Ureter (tissue), 1 donor: ENCODE data around the gene ANKRD27. TPM values are rescaled to one million over a fixed set of nuclear protein-coding genes. Genes with fewer than 3 reads are reported as not detected.
"Not testable (repeated sequence)": the region's sequence is repeated elsewhere in the genome, so short reads cannot be mapped to it uniquely, and the experiment has no call there.

ENCODE experiments used
- DNase-seq: peaks from one replicate; pipeline ENCODE4 v3.0.0-alpha.2; 2020; ENCODE audit warnings: low spot score
- total RNA-seq: library from RNA; stranded (reverse); gene quantifications from one replicate; pipeline ENCODE4 v1.2.4, GENCODE V29; 2023
- donor health status: DM: yes; HTN: yes; CAD: no.

ANKRD27 gene
- total RNA-seq, 1 donor from 2014 or later: 53.7 TPM

DNA sequence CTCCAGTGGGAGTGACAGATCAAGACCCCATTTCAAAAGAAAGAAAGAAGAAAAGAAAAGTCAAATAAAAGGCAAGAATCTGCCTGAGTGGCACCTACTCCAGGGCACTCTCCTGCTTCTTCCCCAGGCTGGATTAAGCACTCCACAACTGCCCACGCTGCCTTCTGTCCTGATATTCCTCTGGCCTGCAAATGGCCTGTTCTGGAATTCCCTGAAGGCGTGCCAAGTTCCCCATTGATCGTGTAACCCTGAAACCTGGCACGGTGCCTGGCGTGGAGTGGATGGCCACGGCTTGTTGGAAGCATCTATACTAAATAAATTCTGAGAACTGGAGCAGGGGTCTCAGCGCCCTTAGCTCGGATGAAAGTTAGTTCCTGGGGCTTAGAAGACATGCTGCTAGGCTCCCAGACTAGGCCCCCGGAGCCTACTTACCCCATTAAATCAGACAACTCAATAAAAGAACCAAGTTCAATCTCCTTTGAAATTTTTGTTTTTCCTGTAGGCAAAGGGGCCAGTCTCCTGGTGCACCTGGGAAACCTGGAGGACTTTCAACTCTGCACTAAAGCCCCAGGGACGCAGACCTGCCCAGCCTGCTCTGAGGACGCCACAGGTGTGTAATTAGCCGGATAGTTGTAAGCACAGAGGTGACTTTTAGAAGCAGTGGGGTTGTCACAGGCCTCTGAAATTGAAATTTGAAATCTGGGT, 21.9 kb downstream of the ANKRD27 start:
- DNase-seq: peak; percentile 75

GRCh38 chr19:32652331-32652730, 22.6 kb downstream of the ANKRD27 start:
- not testable (repeated sequence) for DNase-seq

DNA sequence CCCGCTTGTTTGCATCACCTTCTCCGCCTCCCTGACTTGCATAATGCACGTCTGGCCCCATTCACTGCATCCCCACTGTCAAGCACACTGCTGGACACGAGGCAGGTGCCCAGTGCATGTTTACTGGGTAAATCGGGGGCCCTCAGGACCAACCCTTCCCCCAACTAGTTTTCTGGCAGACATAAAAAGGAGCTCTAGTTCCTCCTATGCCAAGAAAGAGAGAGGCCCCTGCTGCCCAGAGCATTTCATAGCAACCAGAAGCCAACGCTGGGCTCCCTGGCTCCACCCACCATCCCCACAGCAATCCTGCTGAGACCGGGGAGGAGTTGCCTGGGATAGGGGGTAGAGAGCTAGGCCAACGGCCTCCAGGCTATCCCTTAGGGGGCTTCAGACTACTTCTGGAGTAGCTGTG, 23.2 kb downstream of the ANKRD27 start:
- no peak for DNase-seq

- DNase-seq: no peak
Measured at GRCh38 chr19:32650671-32651070, 24.3 kb downstream of the ANKRD27 start.

DNA sequence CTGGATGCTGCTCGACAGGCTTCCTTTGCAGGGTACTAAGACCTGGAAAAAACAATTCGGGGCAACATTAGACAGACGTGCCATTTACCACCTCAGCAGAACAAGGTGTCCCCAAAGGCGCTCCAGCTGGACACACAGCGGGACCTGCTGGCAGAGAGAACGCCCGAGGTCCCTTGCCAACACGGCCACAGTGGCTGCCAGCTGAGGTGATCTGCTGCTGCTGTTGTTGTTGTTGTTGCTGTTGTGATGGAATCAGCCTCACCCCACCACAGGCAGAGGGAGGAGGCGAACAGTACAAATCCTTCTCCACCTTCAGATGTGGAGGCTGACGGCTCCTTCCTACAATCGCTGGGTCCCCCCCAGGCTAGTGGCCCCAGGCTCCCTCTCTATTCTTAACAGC, 25.2 kb downstream of the ANKRD27 start:
- no peak for DNase-seq

DNA sequence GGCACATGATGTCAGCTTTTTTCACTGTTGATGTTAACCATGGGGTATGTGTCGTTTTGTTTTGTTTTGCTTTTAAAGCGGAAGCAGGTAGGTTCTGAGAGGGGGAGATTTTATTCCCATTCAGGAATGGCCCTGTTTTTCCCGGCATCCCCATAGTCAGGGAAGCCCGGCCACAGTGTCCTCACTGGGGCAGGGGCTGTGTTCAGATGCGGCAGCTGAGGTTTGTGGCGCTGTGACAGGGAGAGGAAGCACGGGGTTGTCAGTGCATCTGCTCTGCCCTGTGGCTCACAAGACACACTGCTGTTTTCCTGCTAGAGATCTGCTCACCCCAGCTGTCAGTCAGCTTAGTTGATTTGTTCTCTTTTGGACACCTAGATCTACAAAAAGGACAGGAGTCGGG, 27.6 kb downstream of the ANKRD27 start:
- no peak for DNase-seq

GRCh38 chr19:32646556-32646955, 28.4 kb downstream of the ANKRD27 start:
- no peak for DNase-seq

DNA sequence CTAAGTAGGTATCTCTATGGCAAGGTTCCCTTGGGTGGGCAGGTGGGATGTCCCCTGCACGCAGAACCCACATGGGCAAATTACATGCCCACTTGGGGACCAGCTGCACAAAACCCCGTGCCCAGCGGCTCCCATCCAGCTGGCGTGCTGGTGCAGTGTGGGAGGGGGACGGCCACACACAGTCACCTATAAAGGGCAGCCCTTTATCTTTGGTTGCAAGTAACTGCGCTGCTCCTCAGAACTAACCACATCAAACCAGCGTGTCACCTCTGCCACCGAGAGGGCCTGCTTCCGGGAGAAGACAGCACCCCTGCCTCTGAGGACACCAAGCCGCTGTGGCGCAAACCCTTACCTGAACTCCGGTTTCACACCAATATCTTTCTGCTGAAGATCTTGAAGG, 32.2 kb downstream of the ANKRD27 start:
- DNase-seq: no peak

- DNase-seq: no peak
Measured at GRCh38 chr19:32638625-32639024, 36.4 kb downstream of the ANKRD27 start.

DNA sequence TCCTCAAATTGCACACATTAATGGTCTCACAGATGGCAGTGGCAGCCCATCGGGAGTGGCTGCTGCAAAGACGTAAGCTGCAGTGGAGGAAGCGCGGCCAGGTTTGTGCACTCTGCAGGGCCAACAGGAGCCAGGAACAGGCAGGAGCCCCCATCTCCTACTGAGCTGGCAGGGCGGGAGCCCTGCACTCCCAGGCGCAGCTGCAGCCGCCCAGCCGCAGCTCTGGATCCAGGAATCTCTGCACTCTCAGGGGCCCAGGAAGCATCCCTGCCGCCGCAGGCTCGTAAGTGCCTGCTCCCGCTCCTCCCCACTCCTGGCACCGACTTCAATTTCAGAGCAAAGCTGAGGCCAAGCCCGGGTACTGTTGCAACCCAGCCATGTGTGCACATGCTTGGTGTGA, 37.5 kb downstream of the ANKRD27 start:
- DNase-seq: no peak

DNA sequence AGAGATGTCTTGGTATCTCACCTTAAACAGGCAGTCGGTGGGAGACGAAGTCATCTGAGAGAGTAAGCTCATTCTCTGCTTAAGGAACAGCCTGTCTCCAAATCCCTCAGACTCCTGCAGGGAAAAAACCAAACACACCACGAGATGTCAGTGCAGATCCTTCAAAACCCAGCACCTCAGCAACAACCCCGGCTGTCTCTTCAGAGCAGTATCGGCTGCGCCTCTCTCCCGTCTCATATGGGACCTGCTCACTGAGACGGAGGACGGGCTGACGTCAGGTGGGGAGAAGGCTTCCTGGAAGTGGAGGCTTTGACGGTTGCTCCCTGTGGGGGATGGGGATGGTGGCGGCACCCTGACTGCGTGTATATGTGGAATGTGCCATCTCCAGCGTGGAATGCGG, 43.6 kb downstream of the ANKRD27 start:
- no peak for DNase-seq

GRCh38 chr19:32630338-32630737, 44.6 kb downstream of the ANKRD27 start:
- no peak for DNase-seq

GRCh38 chr19:32627714-32628270, 47.2 kb downstream of the ANKRD27 start:
- no peak for DNase-seq

GRCh38 chr19:32626969-32627368, 48.0 kb downstream of the ANKRD27 start:
- no peak for DNase-seq

DNA sequence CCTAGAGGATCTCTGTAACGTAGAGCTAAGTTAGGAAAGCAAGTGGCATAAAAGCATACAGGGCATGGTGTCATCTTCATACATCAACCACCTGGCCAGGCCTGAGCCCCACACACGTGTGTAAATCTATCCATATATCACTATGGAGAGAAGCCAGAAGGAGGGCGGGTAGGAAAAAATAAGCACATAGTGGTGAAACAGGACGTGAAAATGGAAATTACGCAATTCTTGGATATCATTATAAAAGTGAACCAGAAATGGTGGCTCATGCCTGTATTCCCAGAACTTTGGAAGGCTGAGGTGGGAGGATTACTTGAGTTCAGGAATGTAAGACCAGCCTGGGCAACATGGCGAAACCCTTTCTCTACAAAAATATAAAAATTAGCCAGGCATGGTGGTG, 50.6 kb downstream of the ANKRD27 start:
- no peak for DNase-seq

DNA sequence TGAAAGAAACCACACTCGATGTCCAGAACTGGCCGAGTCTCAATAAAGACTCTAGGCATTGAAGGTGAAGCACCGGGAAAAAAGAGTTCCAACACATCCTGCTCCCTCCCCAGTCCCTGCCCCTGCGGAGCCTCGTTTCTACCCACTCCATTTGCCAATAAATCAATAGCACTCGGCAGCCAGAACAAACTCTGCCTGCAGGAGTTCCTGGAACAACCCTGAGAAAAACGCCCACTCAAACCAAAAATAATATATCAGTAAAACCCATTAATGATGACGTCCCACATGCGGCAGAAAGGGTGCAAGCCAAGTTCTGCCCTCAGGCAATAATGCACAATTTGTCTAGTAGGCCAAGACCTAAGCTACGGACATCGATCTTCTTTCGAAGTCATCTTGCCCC, 53.0 kb downstream of the ANKRD27 start:
- no peak for DNase-seq

GRCh38 chr19:32619051-32619685, 55.8 kb downstream of the ANKRD27 start:
- no peak for DNase-seq

DNA sequence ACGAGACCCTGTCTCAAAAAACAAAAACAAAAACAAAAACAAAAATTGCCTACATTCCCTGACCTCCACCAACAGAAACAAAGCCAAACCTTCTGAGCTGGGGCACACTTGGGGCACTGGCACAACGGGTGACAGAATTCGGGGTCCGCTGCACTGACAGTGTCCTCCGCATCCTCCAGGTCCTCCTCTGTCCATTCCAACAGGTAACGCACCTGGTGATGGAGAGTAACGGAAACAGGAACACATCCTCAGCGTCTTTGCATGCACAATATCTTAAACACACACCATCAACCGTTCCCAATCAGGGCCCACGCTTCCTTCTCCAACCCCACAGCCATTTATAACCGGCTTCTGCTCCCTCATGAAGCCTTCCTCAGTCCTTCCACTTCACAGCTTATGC, 59.4 kb downstream of the ANKRD27 start:
- no peak for DNase-seq

DNA sequence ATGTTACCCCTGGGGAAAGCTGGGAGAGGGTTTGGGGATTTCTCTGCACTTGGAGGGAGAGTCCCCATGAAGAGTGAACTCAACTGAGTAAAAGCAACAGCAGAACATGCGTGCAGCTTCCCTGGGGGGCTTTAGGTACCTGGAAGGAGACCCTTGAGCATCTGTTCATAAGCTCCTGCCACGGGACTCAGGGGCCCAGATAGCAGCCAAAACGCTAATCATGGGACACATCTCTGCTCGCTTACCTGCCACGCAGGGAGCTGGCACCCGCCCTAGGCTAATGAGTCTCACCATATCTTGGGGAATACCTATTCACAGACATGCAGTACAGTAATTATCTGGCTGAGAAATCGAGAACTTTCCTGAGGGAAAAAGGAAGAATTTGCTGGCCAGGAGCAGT, 60.1 kb downstream of the ANKRD27 start:
- no peak for DNase-seq

DNA sequence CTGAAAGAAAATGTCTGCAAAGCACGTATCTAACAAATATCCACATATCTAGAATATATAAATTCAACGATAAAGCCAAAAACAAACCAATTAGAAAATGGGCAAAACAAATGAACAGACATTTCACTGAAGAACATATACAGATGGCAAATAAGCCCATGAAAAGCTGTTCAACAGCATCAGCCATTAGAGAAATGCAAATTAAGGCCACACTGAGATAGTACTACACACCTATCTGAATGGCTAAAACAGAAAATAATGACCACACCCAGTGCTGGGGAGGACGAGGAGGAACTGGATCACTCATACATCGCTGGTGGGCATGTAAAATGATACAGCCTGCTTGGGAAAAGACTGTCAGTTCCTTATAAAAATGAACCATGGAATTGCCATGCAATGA, 62.0 kb downstream of the ANKRD27 start:
- no peak for DNase-seq

DNA sequence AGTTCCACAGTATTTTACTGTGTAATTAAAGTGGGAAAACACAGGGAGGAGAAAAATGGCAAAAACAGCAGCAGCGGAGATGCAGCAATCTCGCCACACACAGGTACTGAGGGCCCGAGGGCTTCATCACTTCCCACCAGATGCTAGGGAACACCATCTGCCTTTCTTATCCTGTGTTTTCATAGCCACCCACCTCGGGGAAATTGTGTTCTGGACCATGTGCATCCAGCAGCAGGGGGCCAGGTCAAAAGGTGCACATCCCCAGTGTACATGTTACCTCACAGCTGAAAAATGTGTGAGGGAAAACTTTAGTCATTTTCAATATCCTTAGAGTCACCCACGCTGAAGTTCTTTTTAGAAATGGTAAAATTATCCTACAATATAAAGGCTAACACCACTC, 63.8 kb downstream of the ANKRD27 start:
- no peak for DNase-seq

DNA sequence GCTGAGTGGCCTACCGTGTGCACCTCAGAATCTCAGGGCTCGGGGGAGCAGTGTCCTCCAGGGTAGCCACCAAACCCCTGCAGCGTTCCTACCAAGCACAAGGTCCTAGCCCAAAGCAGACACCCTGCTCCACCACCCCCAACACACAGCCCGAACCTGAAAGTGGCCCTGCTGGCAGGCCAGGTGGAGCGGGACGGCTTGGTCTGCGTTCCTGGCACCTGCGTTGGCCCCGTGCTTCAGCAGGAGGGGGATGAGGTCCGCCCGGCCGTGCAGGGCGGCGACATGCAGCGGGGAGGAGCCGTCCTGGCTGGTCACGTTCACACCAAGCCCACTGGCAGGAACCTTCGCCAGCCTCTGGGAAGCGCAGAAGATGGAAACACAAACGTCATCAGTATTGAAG, 67.5 kb downstream of the ANKRD27 start:
- DNase-seq: no peak

DNA sequence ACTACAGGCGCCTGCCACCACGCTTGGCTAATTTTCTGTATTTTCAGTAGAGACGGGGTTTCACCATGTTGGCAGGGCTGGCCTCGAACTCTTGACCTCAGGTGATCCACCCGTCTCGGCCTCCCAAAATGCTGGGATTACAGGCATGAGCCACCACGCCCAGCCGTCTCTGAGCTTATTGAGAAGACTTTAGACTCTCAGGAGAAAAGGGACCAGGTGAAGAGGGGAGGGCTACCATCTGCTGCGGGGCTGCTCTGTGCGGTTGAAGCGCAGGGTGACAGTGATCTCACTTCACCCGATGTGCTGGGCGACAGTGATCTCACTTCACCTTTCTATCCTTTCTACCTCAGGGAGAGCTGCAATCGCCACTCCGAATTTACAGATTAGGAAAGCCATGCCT, 68.7 kb downstream of the ANKRD27 start:
- DNase-seq: no peak
